ENCODE measurements around the gene UBE2D4.
A peak's percentile ranks its signal among the peaks of the same experiment; 100 is the strongest.
"Not testable (repeated sequence)": the region's sequence is repeated elsewhere in the genome, so short reads cannot be mapped to it uniquely, and the experiment has no call there.

The UBE2D4 gene

DNA sequence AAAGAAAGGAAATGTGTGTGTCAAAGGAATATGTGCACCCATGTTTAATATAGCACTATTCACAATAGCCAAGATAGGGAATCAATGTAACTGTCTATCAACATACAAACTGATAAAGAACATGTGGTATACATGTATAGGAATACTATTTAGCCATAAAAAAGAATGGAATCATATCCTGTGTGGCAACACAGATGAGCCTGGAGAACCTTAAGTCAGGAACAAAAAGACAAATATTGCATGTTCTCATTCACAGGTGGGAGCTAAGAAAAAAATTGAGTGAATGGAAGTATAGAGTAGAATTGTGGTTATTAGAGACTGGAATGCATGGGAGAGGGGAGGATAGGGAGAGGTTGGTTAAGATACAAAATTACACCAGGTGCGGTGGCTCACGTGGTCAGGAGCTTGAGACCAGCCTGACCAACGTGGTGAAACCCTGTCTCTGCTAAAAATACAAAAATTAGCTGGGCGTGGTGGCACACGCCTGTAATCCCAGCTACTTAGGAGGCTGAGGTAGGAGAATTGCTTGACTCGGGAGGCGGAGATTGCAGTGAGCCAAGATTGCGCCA is 30.3 kb upstream of the UBE2D4 start:
- DNase-seq (ENCODE audit: low read depth): no peak
- H3K4me3 ChIP-seq (ENCODE audit: low read depth, low read length): no peak overlapping the region
- no peak for TF ChIP-seq MYC (IDR thresholded peaks at IDR 0.05; ENCODE audit: low read depth, low read length)
- TF ChIP-seq, protein P1, sequence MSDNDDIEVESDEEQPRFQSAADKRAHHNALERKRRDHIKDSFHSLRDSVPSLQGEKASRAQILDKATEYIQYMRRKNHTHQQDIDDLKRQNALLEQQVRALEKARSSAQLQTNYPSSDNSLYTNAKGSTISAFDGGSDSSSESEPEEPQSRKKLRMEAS (IDR thresholded peaks at IDR 0.05; ENCODE audit: low read depth, low read length): no peak
- no peak for TF ChIP-seq POLR2A (IDR thresholded peaks at IDR 0.05; ENCODE audit: extremely low read depth, insufficient read length)
- TF ChIP-seq, protein P2, sequence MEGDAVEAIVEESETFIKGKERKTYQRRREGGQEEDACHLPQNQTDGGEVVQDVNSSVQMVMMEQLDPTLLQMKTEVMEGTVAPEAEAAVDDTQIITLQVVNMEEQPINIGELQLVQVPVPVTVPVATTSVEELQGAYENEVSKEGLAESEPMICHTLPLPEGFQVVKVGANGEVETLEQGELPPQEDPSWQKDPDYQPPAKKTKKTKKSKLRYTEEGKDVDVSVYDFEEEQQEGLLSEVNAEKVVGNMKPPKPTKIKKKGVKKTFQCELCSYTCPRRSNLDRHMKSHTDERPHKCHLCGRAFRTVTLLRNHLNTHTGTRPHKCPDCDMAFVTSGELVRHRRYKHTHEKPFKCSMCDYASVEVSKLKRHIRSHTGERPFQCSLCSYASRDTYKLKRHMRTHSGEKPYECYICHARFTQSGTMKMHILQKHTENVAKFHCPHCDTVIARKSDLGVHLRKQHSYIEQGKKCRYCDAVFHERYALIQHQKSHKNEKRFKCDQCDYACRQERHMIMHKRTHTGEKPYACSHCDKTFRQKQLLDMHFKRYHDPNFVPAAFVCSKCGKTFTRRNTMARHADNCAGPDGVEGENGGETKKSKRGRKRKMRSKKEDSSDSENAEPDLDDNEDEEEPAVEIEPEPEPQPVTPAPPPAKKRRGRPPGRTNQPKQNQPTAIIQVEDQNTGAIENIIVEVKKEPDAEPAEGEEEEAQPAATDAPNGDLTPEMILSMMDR (IDR thresholded peaks at IDR 0.05; ENCODE audit: low read depth, low read length): no peak

DNA sequence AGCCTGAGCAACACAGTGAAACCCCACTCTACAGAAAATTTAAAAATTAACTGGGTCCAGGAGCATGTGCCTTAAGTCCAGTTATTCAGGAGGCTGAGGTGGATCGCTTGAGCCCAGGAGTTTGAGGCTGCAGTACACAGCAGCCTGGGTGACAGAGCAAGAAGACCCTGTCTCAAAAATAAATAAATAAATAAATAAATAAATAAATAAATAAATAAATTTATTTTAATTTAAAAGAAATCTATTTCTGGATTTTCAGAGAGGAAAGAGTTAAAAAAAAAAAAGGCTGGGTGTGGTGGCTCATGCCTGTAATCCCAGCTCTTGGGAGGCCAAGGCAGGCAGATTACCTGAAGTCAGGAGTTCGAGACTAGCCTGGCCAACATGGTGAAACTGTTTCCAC is 27.7 kb upstream of the UBE2D4 start:
- DNase-seq (ENCODE audit: low read depth); H3K4me3 ChIP-seq (ENCODE audit: low read depth, low read length): not testable (repeated sequence)

DNA sequence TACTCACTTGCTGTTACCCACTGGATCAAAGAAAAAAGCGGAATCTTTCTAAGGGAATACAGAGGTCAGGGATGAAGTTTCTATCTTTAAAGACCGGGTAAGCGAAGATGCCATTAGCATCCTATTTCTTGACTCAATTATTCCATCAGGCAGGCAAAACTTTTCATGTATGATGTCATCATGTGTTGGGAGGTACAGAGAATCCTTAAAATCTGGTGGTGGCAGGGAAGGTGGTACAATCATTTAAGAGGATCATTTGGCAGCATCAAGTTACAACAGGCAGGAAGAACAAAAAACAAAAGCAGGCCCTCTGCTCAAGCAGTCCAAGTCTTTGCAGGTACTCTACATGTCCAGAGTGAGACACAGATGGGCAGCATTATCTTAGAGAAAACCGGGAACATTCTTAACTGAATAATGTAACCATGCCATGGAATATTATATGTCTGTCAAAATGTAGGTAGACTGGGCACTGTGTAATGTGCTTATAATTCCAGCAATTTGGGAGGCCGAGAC is 23.6 kb upstream of the UBE2D4 start:
- no peak overlapping the region for H3K4me3 ChIP-seq (ENCODE audit: low read depth, low read length)
- no peak for TF ChIP-seq POLR2A (IDR thresholded peaks at IDR 0.05; ENCODE audit: extremely low read depth, insufficient read length)
- TF ChIP-seq, protein P2 (IDR thresholded peaks at IDR 0.05; ENCODE audit: low read depth, low read length): no peak
- TF ChIP-seq MYC (IDR thresholded peaks at IDR 0.05; ENCODE audit: low read depth, low read length): no peak
- TF ChIP-seq, protein P1 (IDR thresholded peaks at IDR 0.05; ENCODE audit: low read depth, low read length): no peak
- DNase-seq (ENCODE audit: low read depth): no peak

DNA sequence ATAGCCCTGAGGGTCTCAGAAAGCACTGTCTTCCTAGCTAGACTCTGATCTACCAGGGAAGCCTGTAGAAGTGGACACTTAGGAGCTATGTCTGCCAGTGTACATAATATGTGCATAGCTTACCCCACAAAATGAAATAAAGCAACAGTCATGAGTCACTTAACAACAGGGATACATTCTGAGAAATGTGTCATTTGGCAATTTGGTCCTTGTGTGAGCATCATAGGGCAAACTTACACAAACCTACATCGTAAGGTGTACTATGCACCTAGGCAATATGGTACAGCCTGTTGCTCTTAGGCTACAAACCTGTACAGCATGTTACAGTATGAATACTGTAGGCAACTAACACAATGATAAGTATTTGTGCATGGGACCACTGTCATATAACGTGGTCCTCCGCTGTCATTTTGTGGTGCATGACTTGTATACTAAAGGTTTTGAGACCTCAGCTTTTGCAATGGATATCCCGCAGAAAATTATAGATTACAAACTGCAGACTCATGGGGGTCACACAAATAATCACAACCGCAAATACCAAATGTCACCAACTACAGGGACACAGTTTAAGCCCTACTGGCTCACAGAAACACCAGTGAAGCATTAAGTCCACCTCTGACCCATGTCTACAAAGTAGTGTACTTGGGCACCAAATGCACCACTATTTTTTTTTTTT is 21.6 kb upstream of the UBE2D4 start:
- TF ChIP-seq, protein P1 (IDR thresholded peaks at IDR 0.05; ENCODE audit: low read depth, low read length): no peak
- no peak for TF ChIP-seq MYC (IDR thresholded peaks at IDR 0.05; ENCODE audit: low read depth, low read length)
- TF ChIP-seq POLR2A (IDR thresholded peaks at IDR 0.05; ENCODE audit: extremely low read depth, insufficient read length): no peak
- TF ChIP-seq, protein P2 (IDR thresholded peaks at IDR 0.05; ENCODE audit: low read depth, low read length): no peak
- no peak for DNase-seq (ENCODE audit: low read depth)
- H3K4me3 ChIP-seq (ENCODE audit: low read depth, low read length): no peak overlapping the region

DNA sequence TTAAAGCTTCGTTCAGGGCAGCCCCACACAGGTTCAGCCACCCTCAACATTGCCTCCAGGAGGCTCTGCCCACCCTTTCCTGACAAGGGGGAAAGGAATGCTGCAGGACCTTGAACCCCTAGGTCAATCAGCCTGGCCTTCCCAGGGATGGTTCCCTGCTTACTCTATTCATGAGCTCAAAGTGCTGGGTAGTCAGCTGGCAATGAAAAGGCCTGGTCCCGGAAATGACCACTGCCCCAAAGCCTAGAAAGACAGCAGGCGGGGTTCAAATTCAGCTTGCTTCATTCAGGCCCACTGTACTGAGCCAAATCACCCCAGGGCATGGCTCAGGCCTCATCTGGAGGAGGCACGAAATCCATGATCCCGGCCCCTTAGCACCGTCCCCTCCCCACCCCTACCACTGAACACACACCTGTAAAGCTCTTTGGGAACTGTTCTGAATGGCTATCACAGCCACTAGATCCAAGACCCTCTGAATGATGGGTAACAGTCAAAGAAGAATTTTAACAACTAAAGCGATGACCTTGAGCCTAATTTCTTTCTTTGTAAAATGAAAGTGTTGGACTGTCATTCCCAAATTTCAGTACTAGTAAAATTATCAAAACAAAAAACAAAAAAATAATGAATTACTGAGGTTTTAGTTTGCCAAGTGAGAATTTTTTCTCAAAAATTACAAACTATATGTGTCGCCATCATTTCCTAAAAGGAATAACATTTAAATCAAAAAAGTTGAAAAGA is 20.9 kb upstream of the UBE2D4 start:
- no peak for DNase-seq (ENCODE audit: low read depth)

More for the DNA sequence above, 20.9 kb upstream of the UBE2D4 start:
- H3K4me3 ChIP-seq (ENCODE audit: low read depth, low read length): peak overlapping the region; percentile 53
- TF ChIP-seq, protein P1 (IDR thresholded peaks at IDR 0.05; ENCODE audit: low read depth, low read length): no peak
- no peak for TF ChIP-seq MYC (IDR thresholded peaks at IDR 0.05; ENCODE audit: low read depth, low read length)
- TF ChIP-seq, protein P2 (IDR thresholded peaks at IDR 0.05; ENCODE audit: low read depth, low read length): no peak
- TF ChIP-seq POLR2A (IDR thresholded peaks at IDR 0.05; ENCODE audit: extremely low read depth, insufficient read length): no peak
